Measurements from ENCODE around the gene ST6GALNAC1. TPM values are rescaled to one million over a fixed set of nuclear protein-coding genes. Genes with fewer than 3 reads are reported as not detected.

Gene ST6GALNAC1
- total and polyA plus RNA-seq, 2 of the 13 experiments (the other 11 are each of a cell fraction or from before 2014, with no cell fraction given) = not detected

DNA sequence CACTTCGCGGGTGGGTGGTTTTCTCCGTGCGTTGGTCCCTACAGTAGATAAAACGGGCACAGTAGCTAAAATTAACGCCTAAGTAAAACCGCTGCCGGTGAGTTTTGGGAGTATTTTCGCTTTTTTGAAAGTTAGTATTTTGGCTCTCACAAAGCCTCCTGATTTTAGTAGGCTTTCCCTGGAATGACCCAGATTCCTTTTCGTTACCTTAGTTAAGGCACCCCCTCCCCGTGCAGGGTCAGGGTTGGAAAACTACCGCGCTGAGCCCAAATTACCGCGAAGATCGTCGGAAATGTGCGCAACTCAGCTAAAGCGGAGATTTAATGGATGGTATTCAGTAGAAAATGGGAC lies 28.3 kb upstream of the ST6GALNAC1 start (continued):
- TF ChIP-seq, protein P1, sequence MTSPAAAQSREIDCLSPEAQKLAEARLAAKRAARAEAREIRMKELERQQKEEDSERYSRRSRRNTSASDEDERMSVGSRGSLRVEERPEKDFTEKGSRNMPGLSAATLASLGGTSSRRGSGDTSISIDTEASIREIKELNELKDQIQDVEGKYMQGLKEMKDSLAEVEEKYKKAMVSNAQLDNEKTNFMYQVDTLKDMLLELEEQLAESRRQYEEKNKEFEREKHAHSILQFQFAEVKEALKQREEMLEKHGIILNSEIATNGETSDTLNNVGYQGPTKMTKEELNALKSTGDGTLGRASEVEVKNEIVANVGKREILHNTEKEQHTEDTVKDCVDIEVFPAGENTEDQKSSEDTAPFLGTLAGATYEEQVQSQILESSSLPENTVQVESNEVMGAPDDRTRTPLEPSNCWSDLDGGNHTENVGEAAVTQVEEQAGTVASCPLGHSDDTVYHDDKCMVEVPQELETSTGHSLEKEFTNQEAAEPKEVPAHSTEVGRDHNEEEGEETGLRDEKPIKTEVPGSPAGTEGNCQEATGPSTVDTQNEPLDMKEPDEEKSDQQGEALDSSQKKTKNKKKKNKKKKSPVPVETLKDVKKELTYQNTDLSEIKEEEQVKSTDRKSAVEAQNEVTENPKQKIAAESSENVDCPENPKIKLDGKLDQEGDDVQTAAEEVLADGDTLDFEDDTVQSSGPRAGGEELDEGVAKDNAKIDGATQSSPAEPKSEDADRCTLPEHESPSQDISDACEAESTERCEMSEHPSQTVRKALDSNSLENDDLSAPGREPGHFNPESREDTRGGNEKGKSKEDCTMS (CRISPR knock-in tag; conservative IDR thresholded peaks at IDR 0.05) = no peak
- TF ChIP-seq KDM5A (IDR thresholded peaks at IDR 0.05; ENCODE audit: borderline replicate concordance, low read length) = peak; percentile 70; the same call in 1 of the 2 replicates
- TF ChIP-seq MED8 (CRISPR knock-in tag; IDR thresholded peaks at IDR 0.05; ENCODE audit: insufficient replicate concordance) = no peak
- no peak; the same call in 1 of the 2 replicates for TF ChIP-seq HES4 (CRISPR knock-in tag; IDR thresholded peaks at IDR 0.05; ENCODE audit: borderline replicate concordance)
- TF ChIP-seq MYNN (CRISPR knock-in tag; IDR thresholded peaks at IDR 0.05; ENCODE audit: low read depth) = no peak
- TF ChIP-seq, protein P2, sequence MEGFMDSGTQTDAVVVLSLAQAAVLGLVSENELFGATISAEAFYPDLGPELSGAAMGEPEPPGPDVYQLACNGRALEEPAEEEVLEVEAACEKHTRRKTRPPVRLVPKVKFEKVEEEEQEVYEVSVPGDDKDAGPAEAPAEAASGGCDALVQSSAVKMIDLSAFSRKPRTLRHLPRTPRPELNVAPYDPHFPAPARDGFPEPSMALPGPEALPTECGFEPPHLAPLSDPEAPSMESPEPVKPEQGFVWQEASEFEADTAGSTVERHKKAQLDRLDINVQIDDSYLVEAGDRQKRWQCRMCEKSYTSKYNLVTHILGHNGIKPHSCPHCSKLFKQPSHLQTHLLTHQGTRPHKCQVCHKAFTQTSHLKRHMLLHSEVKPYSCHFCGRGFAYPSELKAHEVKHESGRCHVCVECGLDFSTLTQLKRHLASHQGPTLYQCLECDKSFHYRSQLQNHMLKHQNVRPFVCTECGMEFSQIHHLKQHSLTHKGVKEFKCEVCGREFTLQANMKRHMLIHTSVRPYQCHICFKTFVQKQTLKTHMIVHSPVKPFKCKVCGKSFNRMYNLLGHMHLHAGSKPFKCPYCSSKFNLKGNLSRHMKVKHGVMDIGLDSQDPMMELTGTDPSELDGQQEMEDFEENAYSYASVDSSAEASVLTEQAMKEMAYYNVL (CRISPR knock-in tag; IDR thresholded peaks at IDR 0.05; ENCODE audit: borderline replicate concordance) = peak; percentile 55; the same call in 1 of the 2 replicates
- TF ChIP-seq ZNF333 (CRISPR knock-in tag; IDR thresholded peaks at IDR 0.05; ENCODE audit: borderline replicate concordance) = no peak; the same call in 1 of the 2 replicates
- no peak for TF ChIP-seq RELA (CRISPR knock-in tag; IDR thresholded peaks at IDR 0.05)
- TF ChIP-seq ZFY (CRISPR knock-in tag; IDR thresholded peaks at IDR 0.05) = no peak
- TF ChIP-seq, protein P3, sequence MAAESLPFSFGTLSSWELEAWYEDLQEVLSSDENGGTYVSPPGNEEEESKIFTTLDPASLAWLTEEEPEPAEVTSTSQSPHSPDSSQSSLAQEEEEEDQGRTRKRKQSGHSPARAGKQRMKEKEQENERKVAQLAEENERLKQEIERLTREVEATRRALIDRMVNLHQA (CRISPR knock-in tag; IDR thresholded peaks at IDR 0.05) = no peak
- TF ChIP-seq, protein P4, sequence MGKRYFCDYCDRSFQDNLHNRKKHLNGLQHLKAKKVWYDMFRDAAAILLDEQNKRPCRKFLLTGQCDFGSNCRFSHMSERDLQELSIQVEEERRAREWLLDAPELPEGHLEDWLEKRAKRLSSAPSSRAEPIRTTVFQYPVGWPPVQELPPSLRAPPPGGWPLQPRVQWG (CRISPR knock-in tag; IDR thresholded peaks at IDR 0.05; ENCODE audit: borderline replicate concordance, low read depth) = no peak
- TF ChIP-seq KLF6 (CRISPR knock-in tag; IDR thresholded peaks at IDR 0.05) = no peak
- no peak for TF ChIP-seq ZNF569 (CRISPR knock-in tag; IDR thresholded peaks at IDR 0.05; ENCODE audit: borderline replicate concordance)
- no peak for TF ChIP-seq BRCA1 (CRISPR knock-in tag; IDR thresholded peaks at IDR 0.05)
- no peak for TF ChIP-seq ZNF451 (CRISPR knock-in tag; IDR thresholded peaks at IDR 0.05)
- TF ChIP-seq, protein P5, sequence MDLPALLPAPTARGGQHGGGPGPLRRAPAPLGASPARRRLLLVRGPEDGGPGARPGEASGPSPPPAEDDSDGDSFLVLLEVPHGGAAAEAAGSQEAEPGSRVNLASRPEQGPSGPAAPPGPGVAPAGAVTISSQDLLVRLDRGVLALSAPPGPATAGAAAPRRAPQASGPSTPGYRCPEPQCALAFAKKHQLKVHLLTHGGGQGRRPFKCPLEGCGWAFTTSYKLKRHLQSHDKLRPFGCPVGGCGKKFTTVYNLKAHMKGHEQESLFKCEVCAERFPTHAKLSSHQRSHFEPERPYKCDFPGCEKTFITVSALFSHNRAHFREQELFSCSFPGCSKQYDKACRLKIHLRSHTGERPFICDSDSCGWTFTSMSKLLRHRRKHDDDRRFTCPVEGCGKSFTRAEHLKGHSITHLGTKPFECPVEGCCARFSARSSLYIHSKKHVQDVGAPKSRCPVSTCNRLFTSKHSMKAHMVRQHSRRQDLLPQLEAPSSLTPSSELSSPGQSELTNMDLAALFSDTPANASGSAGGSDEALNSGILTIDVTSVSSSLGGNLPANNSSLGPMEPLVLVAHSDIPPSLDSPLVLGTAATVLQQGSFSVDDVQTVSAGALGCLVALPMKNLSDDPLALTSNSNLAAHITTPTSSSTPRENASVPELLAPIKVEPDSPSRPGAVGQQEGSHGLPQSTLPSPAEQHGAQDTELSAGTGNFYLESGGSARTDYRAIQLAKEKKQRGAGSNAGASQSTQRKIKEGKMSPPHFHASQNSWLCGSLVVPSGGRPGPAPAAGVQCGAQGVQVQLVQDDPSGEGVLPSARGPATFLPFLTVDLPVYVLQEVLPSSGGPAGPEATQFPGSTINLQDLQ (CRISPR knock-in tag; IDR thresholded peaks at IDR 0.05) = no peak
- no peak for TF ChIP-seq FOXJ3 (CRISPR knock-in tag; IDR thresholded peaks at IDR 0.05; ENCODE audit: borderline replicate concordance)
- no peak for TF ChIP-seq MTA3 (CRISPR knock-in tag; IDR thresholded peaks at IDR 0.05)
- TF ChIP-seq ZNF644 (CRISPR knock-in tag; IDR thresholded peaks at IDR 0.05; ENCODE audit: low read depth) = no peak
- TF ChIP-seq, protein P6, sequence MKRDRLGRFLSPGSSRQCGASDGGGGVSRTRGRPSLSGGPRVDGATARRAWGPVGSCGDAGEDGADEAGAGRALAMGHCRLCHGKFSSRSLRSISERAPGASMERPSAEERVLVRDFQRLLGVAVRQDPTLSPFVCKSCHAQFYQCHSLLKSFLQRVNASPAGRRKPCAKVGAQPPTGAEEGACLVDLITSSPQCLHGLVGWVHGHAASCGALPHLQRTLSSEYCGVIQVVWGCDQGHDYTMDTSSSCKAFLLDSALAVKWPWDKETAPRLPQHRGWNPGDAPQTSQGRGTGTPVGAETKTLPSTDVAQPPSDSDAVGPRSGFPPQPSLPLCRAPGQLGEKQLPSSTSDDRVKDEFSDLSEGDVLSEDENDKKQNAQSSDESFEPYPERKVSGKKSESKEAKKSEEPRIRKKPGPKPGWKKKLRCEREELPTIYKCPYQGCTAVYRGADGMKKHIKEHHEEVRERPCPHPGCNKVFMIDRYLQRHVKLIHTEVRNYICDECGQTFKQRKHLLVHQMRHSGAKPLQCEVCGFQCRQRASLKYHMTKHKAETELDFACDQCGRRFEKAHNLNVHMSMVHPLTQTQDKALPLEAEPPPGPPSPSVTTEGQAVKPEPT (CRISPR knock-in tag; IDR thresholded peaks at IDR 0.05; ENCODE audit: low read depth) = peak; percentile 54; the same call in 1 of the 2 replicates
- no peak for TF ChIP-seq ZNF772 (CRISPR knock-in tag; IDR thresholded peaks at IDR 0.05)
- peak; percentile 19 for TF ChIP-seq CBX1 (IDR thresholded peaks at IDR 0.05; ENCODE audit: low read depth)

Measured in HepG2 (cell line).